Measurements from ENCODE around the gene PRKAA2. TPM values are rescaled to one million over a fixed set of nuclear protein-coding genes. Genes with fewer than 3 reads are reported as not detected.

The PRKAA2 gene
- total RNA-seq, 1 donor from 2014 or later = 10.5 TPM

GRCh38 chr1:56654126-56654923 lies 9.2 kb downstream of the PRKAA2 start:
- DNase-seq (ENCODE audit: low read depth) = peak; percentile 71

- DNase-seq (ENCODE audit: low read depth) = no peak
Observed at GRCh38 chr1:56655991-56656613, 11.0 kb downstream of the PRKAA2 start.

- no peak for DNase-seq (ENCODE audit: low read depth)
Observed at GRCh38 chr1:56658254-56658653, 13.1 kb downstream of the PRKAA2 start.

GRCh38 chr1:56660293-56660692 lies 15.2 kb downstream of the PRKAA2 start:
- no peak for DNase-seq (ENCODE audit: low read depth)

GRCh38 chr1:56663846-56664245 lies 18.7 kb downstream of the PRKAA2 start:
- DNase-seq (ENCODE audit: low read depth) = no peak

GRCh38 chr1:56665384-56665783 lies 20.3 kb downstream of the PRKAA2 start:
- no peak for DNase-seq (ENCODE audit: low read depth)

GRCh38 chr1:56666112-56666608 lies 21.0 kb downstream of the PRKAA2 start:
- DNase-seq (ENCODE audit: low read depth) = no peak

GRCh38 chr1:56670350-56670749 lies 25.2 kb downstream of the PRKAA2 start:
- DNase-seq (ENCODE audit: low read depth) = no peak

GRCh38 chr1:56671085-56671484 lies 26.0 kb downstream of the PRKAA2 start:
- no peak for DNase-seq (ENCODE audit: low read depth)

- DNase-seq (ENCODE audit: low read depth) = no peak
Observed at GRCh38 chr1:56671542-56671941, 26.4 kb downstream of the PRKAA2 start.

GRCh38 chr1:56672579-56672978 lies 27.5 kb downstream of the PRKAA2 start:
- DNase-seq (ENCODE audit: low read depth) = no peak

- DNase-seq (ENCODE audit: low read depth) = no peak
Observed at GRCh38 chr1:56675763-56676162, 30.6 kb downstream of the PRKAA2 start.

- peak; percentile 32 for DNase-seq (ENCODE audit: low read depth)
Observed at GRCh38 chr1:56676571-56677035, 31.5 kb downstream of the PRKAA2 start.

- no peak for DNase-seq (ENCODE audit: low read depth)
Observed at GRCh38 chr1:56683569-56683968, 38.5 kb downstream of the PRKAA2 start.

GRCh38 chr1:56686169-56686568 lies 41.1 kb downstream of the PRKAA2 start:
- DNase-seq (ENCODE audit: low read depth) = no peak

GRCh38 chr1:56688522-56689026 lies 43.5 kb downstream of the PRKAA2 start:
- no peak for DNase-seq (ENCODE audit: low read depth)

- no peak for DNase-seq (ENCODE audit: low read depth)
Observed at GRCh38 chr1:56696663-56697062, 51.5 kb downstream of the PRKAA2 start.

- no peak for DNase-seq (ENCODE audit: low read depth)
Observed at GRCh38 chr1:56703747-56704146, 58.6 kb downstream of the PRKAA2 start.

GRCh38 chr1:56707379-56707778 lies 62.3 kb downstream of the PRKAA2 start:
- DNase-seq (ENCODE audit: low read depth) = no peak

- peak; percentile 72 for DNase-seq (ENCODE audit: low read depth)
Observed at GRCh38 chr1:56709269-56709880, 64.3 kb downstream of the PRKAA2 start.

GRCh38 chr1:56709995-56710394 lies 64.9 kb downstream of the PRKAA2 start:
- DNase-seq (ENCODE audit: low read depth) = no peak

GRCh38 chr1:56710646-56711045 lies 65.5 kb downstream of the PRKAA2 start:
- peak; percentile 18 for DNase-seq (ENCODE audit: low read depth)

Measured in myocyte (in vitro differentiated cells).